Mesothelial cell of epicardium (in vitro differentiated cells): Measurements from ENCODE around the gene B3GNT3. TPM values are rescaled to one million over a fixed set of nuclear protein-coding genes. Genes with fewer than 3 reads are reported as not detected.

Experiments
- total RNA-seq: library from RNA; stranded (reverse); gene quantifications from 3 replicates; pipeline ENCODE4 v1.2.1, GENCODE V29; 2021

The B3GNT3 gene
- total RNA-seq, 1 donor from 2014 or later, result not detected

Other genes with a start within 250 kb of the B3GNT3 start
- 58.0 to 61.9 TPM (median 59.3 TPM) in 3 replicates for gene COLGALT1, start 239.5 kb upstream of the B3GNT3 start, total RNA-seq
- 0.41 to 1.1 TPM (median 0.60 TPM) in 3 replicates for gene UNC13A, start 106.8 kb upstream of the B3GNT3 start, total RNA-seq
- gene MAP1S, start 75.7 kb upstream of the B3GNT3 start, total RNA-seq, result 66.1 to 79.0 TPM (median 68.6 TPM) in 3 replicates
- 3.8 to 6.2 TPM (median 4.6 TPM) in 3 replicates for gene FCHO1, start 43.7 kb upstream of the B3GNT3 start, total RNA-seq
- 0.35 to 1.0 TPM (median 0.92 TPM) in 3 replicates for gene INSL3, start 26.4 kb downstream of the B3GNT3 start, total RNA-seq
- 10.7 to 12.3 TPM (median 11.2 TPM) in 3 replicates for gene JAK3, start 52.8 kb downstream of the B3GNT3 start, total RNA-seq
- 1,706 to 1,840 TPM (median 1,775 TPM) in 3 replicates for gene RPL18A, start 64.8 kb downstream of the B3GNT3 start, total RNA-seq
- gene SLC5A5, start 76.8 kb downstream of the B3GNT3 start, total RNA-seq, result not detected in 3 replicates
- 70.4 to 73.1 TPM (median 72.6 TPM) in 3 replicates for gene CCDC124, start 137.9 kb downstream of the B3GNT3 start, total RNA-seq
- gene KCNN1, start 172.0 kb downstream of the B3GNT3 start, total RNA-seq, result 16.8 to 20.3 TPM (median 19.7 TPM) in 3 replicates
- 2.9 to 4.0 TPM (median 2.9 TPM) in 3 replicates for gene ARRDC2, start 213.0 kb downstream of the B3GNT3 start, total RNA-seq